H1 (cell line): ENCODE results near the gene RHOV. TPM values are rescaled to one million over a fixed set of nuclear protein-coding genes. Genes with fewer than 3 reads are reported as not detected.

ENCODE experiments used
- GABPA ChIP-seq: IDR thresholded peaks from 2 replicates; pipeline ENCODE4 v1.6.1; 2011; ENCODE audit warnings: mild to moderate bottlenecking, low read length, moderate library complexity, borderline replicate concordance; ENCODE audit not compliant: insufficient read depth
- KDM5A ChIP-seq: fragments of 200-600 bp; IDR thresholded peaks from 2 replicates; pipeline ENCODE4 v1.7.1; 2012; ENCODE audit warnings: mild to moderate bottlenecking, low read length, inconsistent platforms, mixed read lengths
- POLR2A ChIP-seq, 2 experiments: IDR thresholded peaks; 1 replicate in 1 of 2; 2 replicates in 1 of 2; pipeline ENCODE4 v1.6.1; 2011; ENCODE audit warnings: low read depth in 2 of 2, low read length in 2 of 2, mild to moderate bottlenecking in 2 of 2; ENCODE audit errors: control extremely low read depth in 1 of 2
- SRF ChIP-seq: IDR thresholded peaks from 2 replicates; pipeline ENCODE4 v1.6.1; 2011; ENCODE audit warnings: mild to moderate bottlenecking, low read depth, low read length, moderate library complexity
- polyA plus RNA-seq, 7 experiments: library from polyadenylated mRNA; depleted of rRNA in 3 of 7; stranded (reverse) in 5 of 7; unstranded in 2 of 7; fragments of >200 nt in 5 of 7; fragments of 200-250 nt in 2 of 7; gene quantifications; 1 replicate in 5 of 7; 2 replicates in 1 of 7; 4 replicates in 1 of 7; pipeline versions ENCODE4 v1.2.1 to v1.2.3, GENCODE V29; 2011 to 2013; ENCODE audit warnings: missing spikeins in 2 of 7, mixed read lengths in 2 of 7
- total RNA-seq: library from RNA; stranded (reverse); fragmentation: NEBNext Ultra II Directional; extraction: Animal tissue kit (Norgen Biotek cat#: 25700); gene quantifications from 2 replicates; pipeline ENCODE4 v1.2.1, GENCODE V29; 2021

RHOV gene
- total and polyA plus RNA-seq, 2 of the 8 experiments (the other 6 are each of a cell fraction or from before 2014, with no cell fraction given), result 1.5 to 2.7 TPM

GRCh38 chr15:40858706-40859105 is 15.3 kb downstream of the RHOV start (continued):
- TF ChIP-seq POLR2A (IDR thresholded peaks at IDR 0.05; ENCODE audit: control extremely low read depth in 1 of 2, low read depth in 2 of 2, low read length in 2 of 2), result no peak
- no peak for TF ChIP-seq GABPA
- no peak for TF ChIP-seq SRF
- no peak for TF ChIP-seq KDM5A
